Measurements from ENCODE around the gene ZNF98. TPM values are rescaled to one million over a fixed set of nuclear protein-coding genes. Genes with fewer than 3 reads are reported as not detected.

The ZNF98 gene
- 1 to 10 TPM in 3 of 4 donors, not detected in 1; 1.8 to 10.0 (median 3.8) TPM for total RNA-seq
- polyA plus RNA-seq = under 1 TPM in 1 of 3 donors, not detected in 2; 0.15 TPM

- Histone ChIP-seq H3K27me3 (peaks cover 0 to 11% (median 0%) of the 10 kb centered on the region in 3 donors), H3K27ac (no peak within 1 kb of the TSS), H3K4me3 (peak within 1 kb of the TSS; percentile 12 to 38 (median 29)), H3K4me1 (no peaks in the 10 kb centered on the region), H3K9me3 (peaks cover 0 to 10% (median 0%) of the 10 kb centered on the region in 4 donors), H3K36me3 (no peaks in the 10 kb centered on the region)
- DNase-seq = peak; percentile 78
- intact Hi-C loops (cut with DNase I) = loop anchor here (10.0 kb wide), 1 partner anchor 113 kb away; no protein-coding TSS in a partner anchor
- TF ChIP-seq POLR2AphosphoS5 (IDR thresholded peaks at IDR 0.05) (no peak), EP300 (IDR thresholded peaks at IDR 0.05) (no peak), POLR2A (IDR thresholded peaks at IDR 0.05) (no peak)
- TF ChIP-seq, protein P1, sequence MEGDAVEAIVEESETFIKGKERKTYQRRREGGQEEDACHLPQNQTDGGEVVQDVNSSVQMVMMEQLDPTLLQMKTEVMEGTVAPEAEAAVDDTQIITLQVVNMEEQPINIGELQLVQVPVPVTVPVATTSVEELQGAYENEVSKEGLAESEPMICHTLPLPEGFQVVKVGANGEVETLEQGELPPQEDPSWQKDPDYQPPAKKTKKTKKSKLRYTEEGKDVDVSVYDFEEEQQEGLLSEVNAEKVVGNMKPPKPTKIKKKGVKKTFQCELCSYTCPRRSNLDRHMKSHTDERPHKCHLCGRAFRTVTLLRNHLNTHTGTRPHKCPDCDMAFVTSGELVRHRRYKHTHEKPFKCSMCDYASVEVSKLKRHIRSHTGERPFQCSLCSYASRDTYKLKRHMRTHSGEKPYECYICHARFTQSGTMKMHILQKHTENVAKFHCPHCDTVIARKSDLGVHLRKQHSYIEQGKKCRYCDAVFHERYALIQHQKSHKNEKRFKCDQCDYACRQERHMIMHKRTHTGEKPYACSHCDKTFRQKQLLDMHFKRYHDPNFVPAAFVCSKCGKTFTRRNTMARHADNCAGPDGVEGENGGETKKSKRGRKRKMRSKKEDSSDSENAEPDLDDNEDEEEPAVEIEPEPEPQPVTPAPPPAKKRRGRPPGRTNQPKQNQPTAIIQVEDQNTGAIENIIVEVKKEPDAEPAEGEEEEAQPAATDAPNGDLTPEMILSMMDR (IDR thresholded peaks at IDR 0.05) = no peak
- 6 to 41% methylated on average over 16 of the region's 16 CpGs for WGBS, 2 donors
These were observed at the start of gene ZNF98 for GRCh38 chr19:22422211-22422610. TSS of gene ZNF98 (minus strand) at chr19:22422346. CDS start at chr19:22422224, 122 bp downstream.

GRCh38 chr19:22446605-22447004 lies 24.5 kb upstream of the ZNF98 start:
- Histone ChIP-seq H3K27ac (no peak overlapping the region), H3K9me3 (peaks cover 3 to 18% (median 13%) of the 10 kb centered on the region in 4 donors), H3K27me3 (no peaks in the 10 kb centered on the region), H3K4me3 (no peak overlapping the region), H3K4me1 (no peaks in the 10 kb centered on the region), H3K36me3 (no peaks in the 10 kb centered on the region)
- TF ChIP-seq EP300 (IDR thresholded peaks at IDR 0.05) (no peak), POLR2A (IDR thresholded peaks at IDR 0.05) (no peak), POLR2AphosphoS5 (IDR thresholded peaks at IDR 0.05) (no peak)
- TF ChIP-seq, protein P1 (IDR thresholded peaks at IDR 0.05) = no peak
- intact Hi-C loops (cut with DNase I) = no loop called here
- no peak for DNase-seq
- WGBS, 2 donors = 72 to 80% methylated on average over 3 of the region's 3 CpGs

DNA sequence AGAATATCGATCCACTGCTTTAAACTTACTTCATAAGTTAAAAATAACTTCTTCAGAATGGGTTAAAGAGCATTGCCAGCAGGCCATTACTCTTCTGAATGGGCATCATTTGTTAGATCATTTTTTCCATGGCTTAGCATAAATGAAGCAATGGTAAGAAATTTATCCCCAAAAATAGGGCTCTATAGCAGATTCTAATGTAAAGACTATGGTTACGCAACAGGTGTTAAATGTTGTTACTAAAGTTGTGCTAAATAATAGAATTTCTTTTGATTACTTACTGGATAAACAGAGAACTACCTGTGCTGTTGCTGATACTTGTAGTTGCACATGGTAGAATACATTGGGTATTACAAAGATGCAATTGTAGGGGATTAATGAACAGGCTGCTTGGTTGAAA lies 15.9 kb upstream of the ZNF98 start:
- Histone ChIP-seq H3K36me3 (no peaks in the 10 kb centered on the region), H3K4me1 (no peaks in the 10 kb centered on the region), H3K27me3 (no peaks in the 10 kb centered on the region), H3K27ac (no peak overlapping the region), H3K4me3 (no peak overlapping the region), H3K9me3 (peaks cover 3 to 27% (median 11%) of the 10 kb centered on the region in 4 donors)
- intact Hi-C loops (cut with DNase I) = no loop called here
- TF ChIP-seq EP300 (IDR thresholded peaks at IDR 0.05) (no peak), POLR2A (IDR thresholded peaks at IDR 0.05) (no peak), POLR2AphosphoS5 (IDR thresholded peaks at IDR 0.05) (no peak)
- TF ChIP-seq, protein P1 (IDR thresholded peaks at IDR 0.05) = no peak
- WGBS, 2 donors = 68 to 95% methylated on average over 2 of the region's 2 CpGs
- no peak for DNase-seq

GRCh38 chr19:22427960-22428913 lies 6.1 kb upstream of the ZNF98 start:
- Histone ChIP-seq H3K4me3 (peak overlapping the region in 1 of 4 donors; percentile 34), H3K36me3 (no peaks in the 10 kb centered on the region), H3K27ac (no peak overlapping the region), H3K27me3 (peaks cover 9 to 31% (median 12%) of the 10 kb centered on the region in 3 donors), H3K4me1 (peaks cover 0 to 12% (median 3%) of the 10 kb centered on the region in 4 donors), H3K9me3 (peaks cover 0 to 22% (median 3%) of the 10 kb centered on the region in 4 donors)
- intact Hi-C loops (cut with DNase I) = loop anchor here (10.0 kb wide), 1 partner anchor 107 kb away; no protein-coding TSS in a partner anchor
- no peak for DNase-seq
- no peak for TF ChIP-seq EP300 (IDR thresholded peaks at IDR 0.05)
- TF ChIP-seq, protein P1 (IDR thresholded peaks at IDR 0.05) = no peak
- TF ChIP-seq POLR2A (IDR thresholded peaks at IDR 0.05) = no peak
- TF ChIP-seq POLR2AphosphoS5 (IDR thresholded peaks at IDR 0.05) = no peak
- WGBS, 2 donors = 10 to 42% methylated on average over 60 of the region's 60 CpGs
